Right lobe of liver (tissue), 4 donors: ENCODE measurements around the gene C17orf75.

ENCODE experiments used
- CTCF ChIP-seq, 4 donors: fragments of 200-600 bp in 3 of 4; fragments of 450-650 bp in 1 of 4; IDR thresholded peaks; one replicate each; pipeline versions ENCODE4 v1.5.1 to v1.8.0; 2016 to 2022; ENCODE audit warnings: antibody characterized with exemption in 4 of 4, mild to moderate bottlenecking in 2 of 4
- POLR2A ChIP-seq: fragments of 450-650 bp; IDR thresholded peaks from one replicate; pipeline ENCODE4 v1.6.1; 2017; ENCODE audit warnings: antibody characterized with exemption, mild to moderate bottlenecking
- donor health status: DM: no; HTN: no; CAD: no.
- donor health status: DM: no; HTN: no; CAD: no.
- donor health status: DM: no; HTN: yes; CAD: no.

DNA sequence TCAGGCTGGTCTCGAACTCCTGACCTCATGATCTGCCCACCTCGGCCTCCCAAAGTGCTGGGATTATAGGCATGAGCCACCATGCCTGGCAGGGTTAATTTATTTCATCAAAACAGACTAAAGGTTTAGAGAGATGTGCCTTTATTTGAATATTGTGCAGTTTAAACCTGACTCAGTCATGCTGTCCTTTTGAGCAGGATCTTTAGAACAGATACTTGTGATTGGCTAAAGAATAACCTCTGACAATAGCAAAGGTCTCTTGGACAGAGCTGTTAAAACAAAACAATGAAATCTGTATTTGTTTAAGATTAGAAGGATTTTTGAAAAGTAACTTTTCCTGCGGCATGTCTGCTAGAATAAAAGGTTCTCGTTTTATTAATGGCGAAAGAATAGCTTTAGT is 44.0 kb upstream of the C17orf75 start:
- TF ChIP-seq CTCF (IDR thresholded peaks at IDR 0.05): no peak
- TF ChIP-seq POLR2A: no peak
